ENCODE measurements around the gene DIP2B. TPM values are rescaled to one million over a fixed set of nuclear protein-coding genes. Genes with fewer than 3 reads are reported as not detected.

The DIP2B gene
- total RNA-seq, 1 donor from 2014 or later, result 8.5 TPM

DNA sequence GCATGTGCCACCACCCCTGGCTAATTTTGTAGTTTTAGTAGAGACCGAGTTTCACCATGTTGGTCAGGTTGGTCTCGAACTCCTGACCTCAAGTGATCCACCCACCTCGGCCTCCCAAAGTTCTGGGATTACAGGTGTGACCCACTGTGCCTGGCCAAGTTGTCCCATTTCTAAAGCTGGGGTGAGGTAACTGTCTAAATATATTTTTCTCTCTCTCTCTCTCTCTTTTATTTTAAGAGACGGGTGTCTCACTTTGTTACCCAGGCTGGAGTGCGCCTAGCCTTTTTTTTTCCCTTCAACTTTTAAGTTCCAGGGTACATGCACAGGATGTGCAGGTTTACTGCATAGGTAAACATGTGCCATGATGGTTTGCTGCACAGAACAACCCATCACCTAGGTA, 267.7 kb downstream of the DIP2B start:
- Histone ChIP-seq H3K9me3 (no peaks in the 10 kb centered on the region), H3K27ac (no peak overlapping the region), H3K27me3 (no peaks in the 10 kb centered on the region), H3K4me3 (no peak overlapping the region), H3K4me1 (no peaks in the 10 kb centered on the region), H3K36me3 (peaks cover 0 to 4% of the 10 kb centered on the region in 2 donors)
- no peak for DNase-seq (ENCODE audit: low spot score in 2 of 2)
- TF ChIP-seq, protein P1, sequence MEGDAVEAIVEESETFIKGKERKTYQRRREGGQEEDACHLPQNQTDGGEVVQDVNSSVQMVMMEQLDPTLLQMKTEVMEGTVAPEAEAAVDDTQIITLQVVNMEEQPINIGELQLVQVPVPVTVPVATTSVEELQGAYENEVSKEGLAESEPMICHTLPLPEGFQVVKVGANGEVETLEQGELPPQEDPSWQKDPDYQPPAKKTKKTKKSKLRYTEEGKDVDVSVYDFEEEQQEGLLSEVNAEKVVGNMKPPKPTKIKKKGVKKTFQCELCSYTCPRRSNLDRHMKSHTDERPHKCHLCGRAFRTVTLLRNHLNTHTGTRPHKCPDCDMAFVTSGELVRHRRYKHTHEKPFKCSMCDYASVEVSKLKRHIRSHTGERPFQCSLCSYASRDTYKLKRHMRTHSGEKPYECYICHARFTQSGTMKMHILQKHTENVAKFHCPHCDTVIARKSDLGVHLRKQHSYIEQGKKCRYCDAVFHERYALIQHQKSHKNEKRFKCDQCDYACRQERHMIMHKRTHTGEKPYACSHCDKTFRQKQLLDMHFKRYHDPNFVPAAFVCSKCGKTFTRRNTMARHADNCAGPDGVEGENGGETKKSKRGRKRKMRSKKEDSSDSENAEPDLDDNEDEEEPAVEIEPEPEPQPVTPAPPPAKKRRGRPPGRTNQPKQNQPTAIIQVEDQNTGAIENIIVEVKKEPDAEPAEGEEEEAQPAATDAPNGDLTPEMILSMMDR (IDR thresholded peaks at IDR 0.05), result no peak
- intact Hi-C loops (cut with DNase I), result no loop called here

DNA sequence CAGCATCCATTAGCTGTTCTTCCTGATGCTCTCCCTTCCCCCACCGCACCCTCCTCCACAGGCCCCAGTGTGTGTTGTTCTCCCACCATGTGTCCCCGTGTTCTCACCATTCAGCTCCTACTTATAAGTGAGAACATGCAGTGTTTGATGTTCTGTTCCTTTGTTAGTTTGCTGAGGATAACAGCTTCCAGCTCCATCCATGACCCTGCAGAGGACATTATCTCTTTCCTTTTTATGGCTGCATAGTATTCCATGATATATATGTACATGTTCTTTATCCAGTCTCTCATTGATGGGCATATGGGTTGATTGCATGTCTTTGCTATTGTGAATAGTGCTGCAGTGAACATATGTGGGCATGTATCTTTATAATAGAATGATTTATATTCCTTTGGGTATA, 268.1 kb downstream of the DIP2B start:
- intact Hi-C loops (cut with DNase I), result no loop called here
- DNase-seq (ENCODE audit: low spot score in 2 of 2), result no peak
- Histone ChIP-seq H3K36me3 (peaks cover 0 to 4% of the 10 kb centered on the region in 2 donors), H3K4me1 (no peaks in the 10 kb centered on the region), H3K4me3 (no peak overlapping the region), H3K9me3 (no peaks in the 10 kb centered on the region), H3K27ac (no peak overlapping the region), H3K27me3 (no peaks in the 10 kb centered on the region)
- TF ChIP-seq, protein P1 (IDR thresholded peaks at IDR 0.05), result no peak

DNA sequence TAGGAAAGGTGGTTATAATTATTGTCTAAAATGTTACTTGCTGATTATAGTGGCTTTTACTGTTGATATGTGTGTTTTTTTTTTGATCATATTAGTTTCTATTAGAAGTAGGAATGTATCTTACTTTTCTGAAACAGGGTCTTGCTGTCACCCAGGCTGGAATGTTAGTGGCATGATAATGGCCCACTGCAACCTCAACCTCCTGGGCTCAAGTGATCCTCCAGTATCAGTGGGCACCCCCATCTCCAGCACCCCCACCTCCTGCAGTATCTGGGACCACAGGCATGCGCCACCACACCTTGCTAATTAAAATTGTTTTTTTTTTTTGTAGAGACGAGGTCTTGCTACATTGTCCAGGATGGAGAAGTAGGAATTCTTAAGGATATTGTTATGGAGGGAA, 270.5 kb downstream of the DIP2B start:
- intact Hi-C loops (cut with DNase I), result no loop called here
- Histone ChIP-seq H3K27me3 (no peaks in the 10 kb centered on the region), H3K4me3 (no peak overlapping the region), H3K36me3 (peaks cover 0 to 7% of the 10 kb centered on the region in 2 donors), H3K4me1 (no peaks in the 10 kb centered on the region), H3K9me3 (no peaks in the 10 kb centered on the region), H3K27ac (no peak overlapping the region)
- DNase-seq (ENCODE audit: low spot score in 2 of 2), result no peak
- TF ChIP-seq, protein P1 (IDR thresholded peaks at IDR 0.05), result no peak

DNA sequence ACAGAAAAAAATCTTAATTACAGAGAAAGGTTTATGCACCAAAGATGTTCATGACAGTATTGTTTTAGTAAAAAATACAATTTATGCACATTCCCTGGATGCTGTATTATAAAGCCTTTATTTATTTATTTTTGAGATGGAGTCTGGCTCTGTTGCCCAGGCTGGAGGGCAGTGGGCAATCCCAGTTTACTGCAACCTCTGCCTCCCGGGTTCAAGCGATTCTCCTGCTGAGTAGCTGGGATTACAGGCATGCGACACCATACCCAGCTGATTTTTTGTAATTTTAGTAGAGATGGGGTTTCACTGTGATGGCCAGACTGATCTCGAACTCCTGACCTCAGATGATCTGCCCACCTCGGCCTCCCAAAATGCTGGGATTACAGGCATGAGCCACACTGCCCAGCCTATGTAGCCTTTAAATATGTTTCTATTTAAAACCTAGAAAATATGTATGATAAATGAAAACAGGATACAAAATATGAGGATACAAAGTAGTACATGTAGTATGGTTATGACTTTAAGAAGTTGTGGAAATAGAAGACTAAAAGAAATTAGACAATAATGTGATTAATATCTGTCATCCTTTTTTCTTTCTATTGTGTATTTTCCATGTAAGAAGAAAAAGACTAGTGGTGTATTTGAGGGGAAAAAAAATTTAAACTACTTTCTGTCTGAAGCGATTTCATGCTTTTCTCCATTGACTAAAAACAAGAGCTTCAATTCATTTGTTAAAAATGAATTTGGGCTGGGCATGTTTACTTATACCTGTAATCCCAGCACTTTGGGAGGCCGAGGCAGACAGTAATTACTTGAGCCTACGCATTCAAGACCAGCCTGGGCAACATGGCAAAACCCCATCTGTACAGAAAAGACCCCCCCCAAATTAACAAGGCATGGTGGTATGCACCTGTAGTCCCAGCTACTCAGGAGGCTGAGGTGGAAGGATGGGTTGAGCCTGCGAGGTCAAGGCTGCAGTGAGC, 272.3 kb downstream of the DIP2B start:
- Histone ChIP-seq H3K27me3 (no peaks in the 10 kb centered on the region), H3K36me3 (peaks cover 13 to 23% of the 10 kb centered on the region in 2 donors), H3K27ac (no peak overlapping the region), H3K9me3 (no peaks in the 10 kb centered on the region), H3K4me3 (no peak overlapping the region), H3K4me1 (no peaks in the 10 kb centered on the region)
- TF ChIP-seq, protein P1 (IDR thresholded peaks at IDR 0.05), result no peak
- no peak for DNase-seq (ENCODE audit: low spot score in 2 of 2)
- intact Hi-C loops (cut with DNase I), result no loop called here

DNA sequence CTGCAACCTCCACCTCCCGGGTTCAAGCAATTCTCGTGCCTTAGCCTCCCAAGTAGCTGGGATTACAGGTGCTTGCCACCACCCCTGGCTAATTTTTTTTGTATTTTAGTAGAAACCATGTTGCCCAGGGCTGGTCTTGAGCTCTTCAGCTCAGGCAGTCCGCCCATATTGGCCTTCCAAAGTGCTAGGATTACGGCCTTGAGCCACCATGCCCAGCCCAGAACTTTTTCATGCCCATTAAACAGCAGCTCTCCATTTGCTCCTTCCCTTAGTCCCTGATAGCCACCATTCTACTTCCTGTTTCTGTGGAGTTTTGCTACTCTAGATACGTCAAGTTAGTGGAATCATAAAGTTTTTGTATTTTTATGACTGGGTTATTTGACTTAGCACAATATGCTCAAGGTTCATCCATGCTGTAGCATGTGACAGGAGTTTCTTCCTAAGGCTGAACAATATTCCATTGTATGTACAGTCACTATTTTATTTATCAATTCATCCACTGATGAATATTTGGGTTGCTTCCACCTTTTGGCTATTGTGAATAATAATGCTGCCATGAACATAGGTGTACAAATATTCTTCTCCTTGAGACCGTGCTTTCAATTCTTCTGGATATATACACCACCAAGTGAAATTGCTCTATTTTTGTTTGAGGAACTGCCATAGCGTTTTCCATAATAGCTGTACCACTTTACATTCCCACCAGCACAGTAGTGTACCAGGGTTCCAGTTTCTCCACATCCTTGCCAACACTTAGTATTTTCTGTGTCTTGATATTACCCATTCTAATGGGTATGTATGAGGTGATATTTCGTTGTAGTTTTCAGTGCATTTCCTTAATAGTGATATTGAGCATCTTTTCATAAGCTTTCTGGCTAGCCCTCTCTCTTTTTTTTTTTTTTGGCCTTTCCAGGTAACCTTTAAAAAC, 274.1 kb downstream of the DIP2B start:
- intact Hi-C loops (cut with DNase I), result no loop called here
- no peak for DNase-seq (ENCODE audit: low spot score in 2 of 2)
- Histone ChIP-seq H3K4me1 (no peaks in the 10 kb centered on the region), H3K4me3 (no peak overlapping the region), H3K27ac (no peak overlapping the region), H3K27me3 (no peaks in the 10 kb centered on the region), H3K9me3 (no peaks in the 10 kb centered on the region), H3K36me3 (peaks cover 16 to 35% of the 10 kb centered on the region in 2 donors)
- TF ChIP-seq, protein P1 (IDR thresholded peaks at IDR 0.05), result no peak

All from ascending aorta (tissue), 2 donors.